ENCODE results near the gene TRAF7. TPM values are rescaled to one million over a fixed set of nuclear protein-coding genes. Genes with fewer than 3 reads are reported as not detected.

The TRAF7 gene
- total RNA-seq, 2 donors from 2014 or later = 34.1 to 54.8 TPM

GRCh38 chr16:2205967-2206313 is 50.4 kb downstream of the TRAF7 start:
- no peak for TF ChIP-seq CTCF (IDR thresholded peaks at IDR 0.05)
- H3K4me1 ChIP-seq (ENCODE audit: control insufficient read depth in 1 of 2, low read depth in 2 of 2) = peaks cover 7 to 20% of the 10 kb centered on the region in 2 donors
- no peak for DNase-seq (ENCODE audit: low spot score)
- ATAC-seq (ENCODE audit: insufficient number of reproducible peaks, low FRiP score, low read depth) = no peak
- H3K9me3 ChIP-seq = no peaks in the 10 kb centered on the region
- no peaks in the 10 kb centered on the region for H3K27me3 ChIP-seq (replicated peaks; ENCODE audit: insufficient read depth)
- peak overlapping the region; percentile 94 to 97 for H3K27ac ChIP-seq
- peaks cover 18% of the 10 kb centered on the region for H3K36me3 ChIP-seq
- H3K4me3 ChIP-seq = peak overlapping the region; percentile 87

GRCh38 chr16:2206420-2206779 is 50.8 kb downstream of the TRAF7 start:
- no peak for TF ChIP-seq CTCF (IDR thresholded peaks at IDR 0.05)
- H3K9me3 ChIP-seq = no peaks in the 10 kb centered on the region
- no peak overlapping the region for H3K27ac ChIP-seq
- no peak for ATAC-seq (ENCODE audit: insufficient number of reproducible peaks, low FRiP score, low read depth)
- peak overlapping the region; percentile 87 for H3K4me3 ChIP-seq
- H3K27me3 ChIP-seq (replicated peaks; ENCODE audit: insufficient read depth) = no peaks in the 10 kb centered on the region
- peaks cover 7 to 20% of the 10 kb centered on the region in 2 donors for H3K4me1 ChIP-seq (ENCODE audit: control insufficient read depth in 1 of 2, low read depth in 2 of 2)
- H3K36me3 ChIP-seq = peaks cover 18% of the 10 kb centered on the region
- DNase-seq (ENCODE audit: low spot score) = no peak

- H3K27ac ChIP-seq = no peak overlapping the region
- no peak overlapping the region for H3K4me3 ChIP-seq
- no peak for TF ChIP-seq CTCF (IDR thresholded peaks at IDR 0.05)
- H3K4me1 ChIP-seq (ENCODE audit: control insufficient read depth in 1 of 2, low read depth in 2 of 2) = peaks cover 7 to 22% of the 10 kb centered on the region in 2 donors
- H3K9me3 ChIP-seq = no peaks in the 10 kb centered on the region
- peaks cover 18% of the 10 kb centered on the region for H3K36me3 ChIP-seq
- no peaks in the 10 kb centered on the region for H3K27me3 ChIP-seq (replicated peaks; ENCODE audit: insufficient read depth)
- ATAC-seq (ENCODE audit: insufficient number of reproducible peaks, low FRiP score, low read depth) = no peak
- DNase-seq (ENCODE audit: low spot score) = no peak
These were observed 51.3 kb downstream of the TRAF7 start for GRCh38 chr16:2206780-2207433.

- no peaks in the 10 kb centered on the region for H3K27me3 ChIP-seq (replicated peaks; ENCODE audit: insufficient read depth)
- H3K4me1 ChIP-seq (ENCODE audit: control insufficient read depth in 1 of 2, low read depth in 2 of 2) = peaks cover 14 to 32% of the 10 kb centered on the region in 2 donors
- no peaks in the 10 kb centered on the region for H3K9me3 ChIP-seq
- DNase-seq (ENCODE audit: low spot score) (no peak), ATAC-seq (ENCODE audit: insufficient number of reproducible peaks, low FRiP score, low read depth) (no peak)
- H3K36me3 ChIP-seq = peaks cover 18% of the 10 kb centered on the region
- TF ChIP-seq CTCF (IDR thresholded peaks at IDR 0.05) = no peak
- no peak overlapping the region for H3K4me3 ChIP-seq
- no peak overlapping the region for H3K27ac ChIP-seq
These were observed 52.3 kb downstream of the TRAF7 start for GRCh38 chr16:2207872-2208271.

- no peak for ATAC-seq (ENCODE audit: insufficient number of reproducible peaks, low FRiP score, low read depth)
- Histone ChIP-seq H3K4me1 (ENCODE audit: control insufficient read depth in 1 of 2, low read depth in 2 of 2) (peaks cover 18 to 36% of the 10 kb centered on the region in 2 donors), H3K36me3 (peaks cover 18% of the 10 kb centered on the region), H3K4me3 (no peak overlapping the region), H3K9me3 (no peaks in the 10 kb centered on the region), H3K27me3 (replicated peaks; ENCODE audit: insufficient read depth) (no peaks in the 10 kb centered on the region), H3K27ac (no peak overlapping the region)
- no peak for TF ChIP-seq CTCF (IDR thresholded peaks at IDR 0.05)
- no peak for DNase-seq (ENCODE audit: low spot score)
These were observed 52.7 kb downstream of the TRAF7 start for GRCh38 chr16:2208308-2208707.
